ENCODE measurements around the gene RSBN1L.
"Not testable (repeated sequence)": the region's sequence is repeated elsewhere in the genome, so short reads cannot be mapped to it uniquely, and the experiment has no call there.

RSBN1L gene

GRCh38 chr7:77716804-77717203, 20.5 kb downstream of the RSBN1L start:
- peaks cover 79% of the 10 kb centered on the region for H4K20me1 ChIP-seq (ENCODE audit: insufficient read depth, low read length, poor library complexity, severe bottlenecking)
- peaks cover 10% of the 10 kb centered on the region for H3K4me1 ChIP-seq (ENCODE audit: insufficient read depth, low read length, poor library complexity, severe bottlenecking)
- no peaks in the 10 kb centered on the region for H3K27me3 ChIP-seq (ENCODE audit: insufficient read depth, low read length, poor library complexity, severe bottlenecking)
- H3K9me3 ChIP-seq (ENCODE audit: insufficient read depth, low read depth, low read length), result no peaks in the 10 kb centered on the region
- peaks cover 3% of the 10 kb centered on the region; the same call in 1 of the 2 replicates for H3K36me3 ChIP-seq (ENCODE audit: insufficient read depth, low read length)
- no peak overlapping the region for H3K4me2 ChIP-seq (ENCODE audit: low read depth, low read length, poor library complexity, severe bottlenecking)
- H2AFZ ChIP-seq (ENCODE audit: low read length), result no peak overlapping the region
- no peak for TF ChIP-seq EZH2phosphoT487 (IDR thresholded peaks at IDR 0.05; ENCODE audit: borderline replicate concordance)
- no peak for TF ChIP-seq CTCF (conservative IDR thresholded peaks at IDR 0.05; ENCODE audit: low read length)
- no peak overlapping the region for H3K9ac ChIP-seq (ENCODE audit: low read depth, low read length, poor library complexity, severe bottlenecking)
- no peak overlapping the region for H3K4me3 ChIP-seq (ENCODE audit: low read length, poor library complexity, severe bottlenecking)
- H3K9me2 ChIP-seq (replicated peaks; ENCODE audit: low read depth, low read length), result no peaks in the 10 kb centered on the region
- no peaks in the 10 kb centered on the region; the same call in 1 of the 2 replicates for H3F3A ChIP-seq (ENCODE audit: low read depth)
- H3K79me2 ChIP-seq (ENCODE audit: insufficient read depth, low read length), result peaks cover 97% of the 10 kb centered on the region

- H3K4me3 ChIP-seq (ENCODE audit: low read length, poor library complexity, severe bottlenecking); H3F3A ChIP-seq (ENCODE audit: low read depth); H3K9ac ChIP-seq (ENCODE audit: low read depth, low read length, poor library complexity, severe bottlenecking); H2AFZ ChIP-seq (ENCODE audit: low read length); H3K9me3 ChIP-seq (ENCODE audit: insufficient read depth, low read depth, low read length); H3K9me2 ChIP-seq (replicated peaks; ENCODE audit: low read depth, low read length); H3K4me2 ChIP-seq (ENCODE audit: low read depth, low read length, poor library complexity, severe bottlenecking); H3K27me3 ChIP-seq (ENCODE audit: insufficient read depth, low read length, poor library complexity, severe bottlenecking); H3K36me3 ChIP-seq (ENCODE audit: insufficient read depth, low read length): not testable (repeated sequence)
- Histone ChIP-seq H3K79me2 (ENCODE audit: insufficient read depth, low read length) (peaks cover 100% of the 10 kb centered on the region), H3K4me1 (ENCODE audit: insufficient read depth, low read length, poor library complexity, severe bottlenecking) (peaks cover 10% of the 10 kb centered on the region), H4K20me1 (ENCODE audit: insufficient read depth, low read length, poor library complexity, severe bottlenecking) (peaks cover 87% of the 10 kb centered on the region)
Measured at GRCh38 chr7:77717566-77717965, 21.3 kb downstream of the RSBN1L start.

- Histone ChIP-seq H3K4me3 (ENCODE audit: low read length, poor library complexity, severe bottlenecking) (no peak overlapping the region), H3K9me3 (ENCODE audit: insufficient read depth, low read depth, low read length) (no peaks in the 10 kb centered on the region), H3F3A (ENCODE audit: low read depth) (no peaks in the 10 kb centered on the region; the same call in 1 of the 2 replicates), H2AFZ (ENCODE audit: low read length) (no peak overlapping the region), H3K4me1 (ENCODE audit: insufficient read depth, low read length, poor library complexity, severe bottlenecking) (peaks cover 20% of the 10 kb centered on the region), H3K4me2 (ENCODE audit: low read depth, low read length, poor library complexity, severe bottlenecking) (peak overlapping the region; percentile 8), H3K9ac (ENCODE audit: low read depth, low read length, poor library complexity, severe bottlenecking) (no peak overlapping the region), H3K36me3 (ENCODE audit: insufficient read depth, low read length) (no peaks in the 10 kb centered on the region; the same call in 1 of the 2 replicates), H4K20me1 (ENCODE audit: insufficient read depth, low read length, poor library complexity, severe bottlenecking) (peaks cover 61% of the 10 kb centered on the region), H3K27me3 (ENCODE audit: insufficient read depth, low read length, poor library complexity, severe bottlenecking) (no peaks in the 10 kb centered on the region), H3K79me2 (ENCODE audit: insufficient read depth, low read length) (peaks cover 100% of the 10 kb centered on the region), H3K9me2 (replicated peaks; ENCODE audit: low read depth, low read length) (no peaks in the 10 kb centered on the region)
- TF ChIP-seq CTCF (conservative IDR thresholded peaks at IDR 0.05; ENCODE audit: low read length), result no peak
- no peak for TF ChIP-seq EZH2phosphoT487 (IDR thresholded peaks at IDR 0.05; ENCODE audit: borderline replicate concordance)
Measured at GRCh38 chr7:77727527-77727926, 31.3 kb downstream of the RSBN1L start.
